B cell (primary cell): Measurements from ENCODE around the gene EIF1AD. TPM values are rescaled to one million over a fixed set of nuclear protein-coding genes. Genes with fewer than 3 reads are reported as not detected.

Experiments used
- ATAC-seq: fragments of 200-7000 bp; cut with Tn5 transposase; one replicate; pipeline ENCODE4 v1.10.0; 2021; ENCODE audit warnings: low read depth, mild to moderate bottlenecking, moderate number of reproducible peaks, moderate library complexity
- CTCF ChIA-PET: fragments of 350-600 bp; sonication (Branson Sonifier 250); formaldehyde crosslinking; loops from one replicate; lab custom pipeline; 2021; ENCODE audit warnings: antibody characterized with exemption, inconsistent platforms; lab: Charles Lee
- POLR2A ChIA-PET: fragments of 350-600 bp; sonication (Branson Sonifier 250); formaldehyde crosslinking; loops from one replicate; lab custom pipeline; 2021; ENCODE audit warnings: antibody characterized with exemption; lab: Charles Lee
- DNase-seq: peaks from one replicate; pipeline ENCODE4 v3.0.0; 2013
- H2AFZ ChIP-seq: 2 replicates; pipeline ENCODE4 v1.6.1; 2012; ENCODE audit warnings: mild to moderate bottlenecking, low read depth, low read length; ENCODE audit not compliant: insufficient read depth, poor library complexity, severe bottlenecking
- H3K27ac ChIP-seq, 2 donors: 1 replicate in 1 of 2; 2 replicates in 1 of 2; pipeline ENCODE4 v1.5.1; 2012 to 2013; ENCODE audit warnings: low read length in 2 of 2, mild to moderate bottlenecking in 2 of 2, moderate library complexity in 1 of 2
- H3K27me3 ChIP-seq, 4 experiments: fragments of 200-600 bp in 1 of 4; sonication (generic) in 1 of 4; replicated peaks in 1 of 4; 1 replicate in 2 of 4; 2 replicates in 2 of 4; pipeline versions ENCODE4 v1.6.1 to v1.7.0; 2013 to 2016; ENCODE audit warnings: low read length in 3 of 4, mild to moderate bottlenecking in 2 of 4, mixed read lengths in 1 of 4, moderate library complexity in 1 of 4; ENCODE audit not compliant: insufficient read depth in 4 of 4, control insufficient read depth in 3 of 4; ENCODE audit errors: control extremely low read depth in 1 of 4
- H3K36me3 ChIP-seq, 2 experiments: replicated peaks in 1 of 2; 1 replicate in 1 of 2; 2 replicates in 1 of 2; pipeline versions ENCODE4 v1.6.1 to v1.7.1; 2013; ENCODE audit warnings: low read length in 1 of 2; ENCODE audit not compliant: insufficient read depth in 2 of 2, control insufficient read depth in 1 of 2; ENCODE audit errors: control extremely low read depth in 1 of 2, extremely low read depth in 1 of 2
- H3K4me1 ChIP-seq, 2 donors: fragments of 200-600 bp in 1 of 2; sonication (generic) in 1 of 2; 1 replicate in 1 of 2; 2 replicates in 1 of 2; pipeline versions ENCODE4 v1.5.1 to v1.6.1; 2013 to 2017; ENCODE audit warnings: low read length in 2 of 2; ENCODE audit not compliant: control insufficient read depth in 2 of 2, insufficient read depth in 2 of 2
- H3K4me2 ChIP-seq: replicated peaks from 2 replicates; pipeline ENCODE3; 2012; ENCODE audit warnings: mild to moderate bottlenecking, low read depth, low read length; ENCODE audit not compliant: poor library complexity, severe bottlenecking
- H3K4me3 ChIP-seq, 5 experiments: fragments of 200-600 bp in 1 of 5; sonication (generic) in 1 of 5; 1 replicate in 3 of 5; 2 replicates in 2 of 5; pipeline versions ENCODE4 v1.5.1 to v1.7.0; 2011 to 2016; ENCODE audit warnings: low read length in 4 of 5, mild to moderate bottlenecking in 4 of 5, low read depth in 2 of 5, control low read depth in 1 of 5, moderate library complexity in 1 of 5; ENCODE audit not compliant: insufficient read depth in 1 of 5; ENCODE audit errors: control extremely low read depth in 1 of 5, extremely low read depth in 1 of 5
- H3K79me2 ChIP-seq: fragments of 200-600 bp; sonication (generic); one replicate; pipeline ENCODE4 v1.6.0; 2016; ENCODE audit warnings: low read length; ENCODE audit not compliant: control insufficient read depth, insufficient read depth
- H3K9ac ChIP-seq: fragments of 200-600 bp; sonication (generic); 2 replicates; pipeline ENCODE4 v1.6.1; 2017; ENCODE audit warnings: mild to moderate bottlenecking, low read length, moderate library complexity
- H3K9me3 ChIP-seq, 3 donors: one replicate each; pipeline versions ENCODE4 v1.6.1 to v1.7.1; 2013; ENCODE audit warnings: low read length in 2 of 3; ENCODE audit not compliant: control insufficient read depth in 2 of 3, insufficient read depth in 1 of 3; ENCODE audit errors: control extremely low read depth in 1 of 3
- H4K20me1 ChIP-seq: 2 replicates; pipeline ENCODE4 v1.6.0; 2012; ENCODE audit warnings: mild to moderate bottlenecking, low read length; ENCODE audit not compliant: insufficient read depth, control insufficient read depth, poor library complexity, severe bottlenecking
- H3K27ac Mint-ChIP-seq: one replicate; pipeline ENCODE4 v1.8.0; 2021; ENCODE audit warnings: mixed read lengths
- H3K27me3 Mint-ChIP-seq: one replicate; pipeline ENCODE4 v1.8.0; 2021; ENCODE audit warnings: mixed read lengths
- H3K4me1 Mint-ChIP-seq: one replicate; pipeline ENCODE4 v1.8.0; 2021; ENCODE audit warnings: mixed read lengths
- H3K4me3 Mint-ChIP-seq: one replicate; pipeline ENCODE4 v1.8.0; 2021; ENCODE audit warnings: mixed read lengths
- H3K9me3 Mint-ChIP-seq: one replicate; pipeline ENCODE4 v1.8.0; 2022; ENCODE audit warnings: mixed read lengths; ENCODE audit not compliant: insufficient read depth
- CTCF ChIP-seq: fragments of 200-600 bp; IDR thresholded peaks from one replicate; pipeline ENCODE4 v1.8.0; 2022; ENCODE audit warnings: antibody characterized with exemption, mild to moderate bottlenecking
- EZH2 ChIP-seq: IDR thresholded peaks from 2 replicates; pipeline ENCODE4 v1.6.1; 2012; ENCODE audit warnings: borderline replicate concordance, low read depth, mild to moderate bottlenecking, moderate library complexity, low read length; ENCODE audit not compliant: insufficient read depth, poor library complexity, severe bottlenecking
- WGBS: methylation state at CpG from one replicate; pipeline ENCODE4 v1.1.5; 2013; ENCODE audit warnings: missing lambda C conversion rate; ENCODE audit not compliant: insufficient coverage; 5-methylcytosine and 5-hydroxymethylcytosine counted together
- intact Hi-C: fragments of 100-400 bp; cut with micrococcal nuclease; formaldehyde crosslinking; loops from one replicate; pipeline ENCODE4 v1.10.0; 2022
- polyA plus RNA-seq: library from polyadenylated mRNA; depleted of rRNA; stranded (reverse); fragments of >200 nt; gene quantifications from 2 replicates; pipeline ENCODE4 v1.2.3, GENCODE V29; 2012
- total RNA-seq, 2 donors: library from RNA; stranded (reverse); fragments of 120-200 nt in 1 of 2; gene quantifications; 1 replicate in 1 of 2; 2 replicates in 1 of 2; pipeline versions ENCODE4 v1.2.3 to v1.2.4, GENCODE V29; 2013 to 2022

Gene EIF1AD
- total and polyA plus RNA-seq, 2 donors (not counting 1 experiment from before 2014, with no cell fraction given) = 56.9 to 65.2 TPM

GRCh38 chr11:66003291-66003690 is 1.3 kb upstream of the EIF1AD start:
- WGBS = 83% methylated on average over 6 of the region's 6 CpGs
- Histone ChIP-seq H2AFZ (no peak overlapping the region), H3K27me3 (no peaks in the 10 kb centered on the region), H4K20me1 (peaks cover 60% of the 10 kb centered on the region), H3K4me1 (peaks cover 16 to 25% of the 10 kb centered on the region in 2 donors), H3K4me3 (peak overlapping the region in 4 of 5 experiments; percentile 75 to 100 (median 90)), H3K4me2 (peak overlapping the region; percentile 85), H3K9me3 (no peaks in the 10 kb centered on the region), H3K27ac (peak overlapping the region; percentile 89 to 94), H3K9ac (peak overlapping the region; percentile 97), H3K36me3 (peaks cover 1 to 44% of the 10 kb centered on the region in 2 experiments), H3K79me2 (peaks cover 46% of the 10 kb centered on the region)
- no peak for ATAC-seq
- ChIA-PET CTCF (interaction anchor here (1.2 to 1.5 kb wide), 7 partner anchors 13 to 143 kb away, joined by 3 to 11 read pairs (median 7); partner anchors contain the start of genes CATSPER1, FIBP, MUS81 and SART1), POLR2A (interaction anchor here (0.7 to 1.5 kb wide), 5 partner anchors 49 to 542 kb away, joined by 3 to 8 read pairs (median 8); partner anchors contain the start of genes CCDC85B, SF3B2, SNX32 and ZDHHC24)
- DNase-seq = no peak
- TF ChIP-seq EZH2 (no peak), CTCF (no peak)
- intact Hi-C loops = loop anchor here (2.0 to 5.0 kb wide), 2 partner anchors 42 to 431 kb away; partner anchors contain the start of genes FAM89B and ZNRD2
- Mint-ChIP-seq H3K4me1 (peaks cover 34% of the 10 kb centered on the region), H3K4me3 (peak overlapping the region; percentile 98), H3K27ac (peak overlapping the region; percentile 90), H3K27me3 (no peaks in the 10 kb centered on the region), H3K9me3 (no peaks in the 10 kb centered on the region)

- no peaks in the 10 kb centered on the region for H3K9me3 ChIP-seq
- peak overlapping the region; percentile 88 for H2AFZ ChIP-seq
- peaks cover 46% of the 10 kb centered on the region for H3K79me2 ChIP-seq
- H3K4me2 ChIP-seq = peak overlapping the region; percentile 85
- peaks cover 1 to 49% of the 10 kb centered on the region in 2 experiments for H3K36me3 ChIP-seq
- ATAC-seq = peak; percentile 71
- no peak for DNase-seq
- Mint-ChIP-seq H3K27ac (peak overlapping the region; percentile 99), H3K27me3 (no peaks in the 10 kb centered on the region), H3K9me3 (no peaks in the 10 kb centered on the region), H3K4me3 (peak overlapping the region; percentile 98), H3K4me1 (peaks cover 34% of the 10 kb centered on the region)
- H3K4me1 ChIP-seq = peaks cover 16 to 25% of the 10 kb centered on the region in 2 donors
- peak overlapping the region; percentile 97 for H3K9ac ChIP-seq
- POLR2A ChIA-PET = interaction anchor here (0.6 to 1.5 kb wide), 15 partner anchors 41 to 885 kb away, joined by 3 to 12 read pairs (median 5); partner anchors contain the start of genes CCDC85B, CFL1, FIBP and MUS81
- peak overlapping the region; percentile 89 to 94 for H3K27ac ChIP-seq
- under 1% methylated on average over 36 of the region's 40 CpGs for WGBS
- CTCF ChIA-PET = interaction anchor here (0.6 to 1.5 kb wide), 11 partner anchors 13 to 223 kb away, joined by 3 to 11 read pairs (median 5); partner anchors contain the start of genes CATSPER1, FIBP, MUS81 and SART1
- intact Hi-C loops = loop anchor here (1.0 to 5.0 kb wide), 10 partner anchors 13 to 430 kb away; partner anchors contain the start of genes C11orf68, DRAP1, FAM89B and FIBP
- H4K20me1 ChIP-seq = peaks cover 65% of the 10 kb centered on the region
- no peak for TF ChIP-seq CTCF
- TF ChIP-seq EZH2 = no peak
- peak overlapping the region; percentile 75 to 100 (median 85) for H3K4me3 ChIP-seq
- no peaks in the 10 kb centered on the region for H3K27me3 ChIP-seq
Observed at GRCh38 chr11:66002648-66003225, 780 bp upstream of the EIF1AD start.
